SK-N-SH treated with all-trans-retinoic acid at 6 μM for 48 hours (cell line): ENCODE measurements around the gene TNIK.

ENCODE experiments used
- ARNTL ChIP-seq: fragments of 450-650 bp; formaldehyde crosslinking; IDR thresholded peaks from 2 replicates; pipeline ENCODE4 v1.5.0; 2020; ENCODE audit warnings: low read depth, mild to moderate bottlenecking, moderate library complexity, borderline replicate concordance
- CREB5 ChIP-seq: fragments of 250-450 bp; sonication (Bioruptor Pico); IDR thresholded peaks from 2 replicates; pipeline ENCODE4 v1.5.1; 2020; ENCODE audit warnings: low read depth, mild to moderate bottlenecking, moderate library complexity
- OSR1 ChIP-seq: fragments of 250-450 bp; sonication (Bioruptor Pico); IDR thresholded peaks from 2 replicates; pipeline ENCODE4 v1.8.0; 2022; ENCODE audit warnings: moderate library complexity, mild to moderate bottlenecking, inconsistent platforms
- PPARA ChIP-seq: fragments of 250-450 bp; sonication (Bioruptor Pico); IDR thresholded peaks from 2 replicates; pipeline ENCODE4 v1.5.0; 2020; ENCODE audit warnings: mild to moderate bottlenecking, borderline replicate concordance
- ZFP30 ChIP-seq: fragments of 450-650 bp; formaldehyde crosslinking; IDR thresholded peaks from 2 replicates; pipeline ENCODE4 v1.5.0; 2022; ENCODE audit warnings: mild to moderate bottlenecking, moderate library complexity
- ZNF565 ChIP-seq: fragments of 450-650 bp; formaldehyde crosslinking; conservative IDR thresholded peaks from 2 replicates; pipeline ENCODE4 v1.5.0; 2020; ENCODE audit warnings: low read depth, mild to moderate bottlenecking, moderate library complexity
- TF ChIP-seq, protein P1 (sequence below): fragments of 250-450 bp; sonication (Bioruptor Pico); IDR thresholded peaks from 2 replicates; pipeline ENCODE4 v1.8.0; 2020; ENCODE audit warnings: mild to moderate bottlenecking, moderate library complexity, borderline replicate concordance

GRCh38 chr3:171155122-171155700 lies 305.0 kb downstream of the TNIK start:
- TF ChIP-seq, protein P1, sequence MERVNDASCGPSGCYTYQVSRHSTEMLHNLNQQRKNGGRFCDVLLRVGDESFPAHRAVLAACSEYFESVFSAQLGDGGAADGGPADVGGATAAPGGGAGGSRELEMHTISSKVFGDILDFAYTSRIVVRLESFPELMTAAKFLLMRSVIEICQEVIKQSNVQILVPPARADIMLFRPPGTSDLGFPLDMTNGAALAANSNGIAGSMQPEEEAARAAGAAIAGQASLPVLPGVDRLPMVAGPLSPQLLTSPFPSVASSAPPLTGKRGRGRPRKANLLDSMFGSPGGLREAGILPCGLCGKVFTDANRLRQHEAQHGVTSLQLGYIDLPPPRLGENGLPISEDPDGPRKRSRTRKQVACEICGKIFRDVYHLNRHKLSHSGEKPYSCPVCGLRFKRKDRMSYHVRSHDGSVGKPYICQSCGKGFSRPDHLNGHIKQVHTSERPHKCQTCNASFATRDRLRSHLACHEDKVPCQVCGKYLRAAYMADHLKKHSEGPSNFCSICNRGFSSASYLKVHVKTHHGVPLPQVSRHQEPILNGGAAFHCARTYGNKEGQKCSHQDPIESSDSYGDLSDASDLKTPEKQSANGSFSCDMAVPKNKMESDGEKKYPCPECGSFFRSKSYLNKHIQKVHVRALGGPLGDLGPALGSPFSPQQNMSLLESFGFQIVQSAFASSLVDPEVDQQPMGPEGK (CRISPR knock-in tag), result no peak
- TF ChIP-seq ZNF565 (CRISPR knock-in tag) (no peak), CREB5 (CRISPR knock-in tag) (no peak), ARNTL (CRISPR knock-in tag) (no peak), ZFP30 (no peak), OSR1 (CRISPR knock-in tag) (no peak), PPARA (CRISPR knock-in tag) (no peak)
